ENCODE measurements around the gene PERM1. TPM values are rescaled to one million over a fixed set of nuclear protein-coding genes. Genes with fewer than 3 reads are reported as not detected.

PERM1 gene
- total RNA-seq, 1 experiment from 2014 or later: 1.5 TPM

DNA sequence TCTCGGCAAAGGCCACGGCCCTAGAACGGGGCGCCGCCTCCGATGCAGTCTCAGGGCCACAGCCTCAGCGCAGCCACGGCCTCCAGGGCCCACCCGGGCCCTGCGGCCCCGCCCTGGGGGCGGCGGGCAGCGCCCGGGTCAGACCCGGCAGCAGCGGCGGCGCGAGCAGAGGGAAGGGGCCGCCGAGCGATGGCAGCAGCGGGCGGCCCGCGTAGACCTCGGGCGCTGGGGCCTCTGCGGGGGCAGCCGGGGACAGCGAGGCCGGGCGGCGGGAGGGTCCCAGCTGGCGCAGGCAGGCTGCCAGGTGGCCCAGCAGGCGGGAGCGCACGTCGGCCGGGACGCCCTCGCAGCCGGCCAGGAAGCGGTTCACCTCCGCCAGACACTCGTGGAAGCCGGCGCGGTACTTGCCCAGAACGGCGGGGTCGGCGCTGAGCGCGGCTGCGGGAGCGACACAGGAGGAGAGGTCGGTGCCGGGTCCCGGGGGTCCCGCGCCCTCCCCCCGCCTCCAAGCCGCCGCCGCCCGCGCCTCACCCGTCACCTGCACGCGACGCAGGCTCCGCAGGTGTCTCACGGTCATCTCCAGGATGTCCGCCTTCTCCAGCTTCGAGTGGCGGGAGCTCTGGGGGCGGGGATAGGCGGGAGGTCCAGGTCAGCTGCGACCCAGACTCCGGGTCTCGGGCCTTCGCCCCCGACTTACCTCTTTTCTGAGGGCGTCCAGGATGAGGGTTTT, 17.3 kb upstream of the PERM1 start:
- no peaks in the 10 kb centered on the region; the same call in 1 of the 2 replicates for H3K36me3 ChIP-seq (ENCODE audit: control insufficient read depth, insufficient read depth, low read length)
- peak overlapping the region; percentile 61 for H3K27ac ChIP-seq (ENCODE audit: low read length)
- intact Hi-C loops (cut with micrococcal nuclease; ENCODE audit: unreplicated experiment): no loop called here
- in situ Hi-C loops (cut with HindIII; ENCODE audit: low pct_unique_long_range_greater_than_20kb, low sequenced_read_pairs): no loop called here
- H3K9me3 ChIP-seq (ENCODE audit: control insufficient read depth, insufficient read depth, low read depth, low read length): no peaks in the 10 kb centered on the region
- TF ChIP-seq SIN3A (IDR thresholded peaks at IDR 0.05; ENCODE audit: borderline replicate concordance, insufficient read depth, low read depth, low read length) (no peak), POLR2AphosphoS5 (IDR thresholded peaks at IDR 0.05; ENCODE audit: low read depth, low read length) (no peak), CTCF (IDR thresholded peaks at IDR 0.05) (no peak; the same call in 1 of the 2 replicates), TCF7L2 (IDR thresholded peaks at IDR 0.05; ENCODE audit: low read depth, low read length) (no peak)
- TF ChIP-seq, protein P1, sequence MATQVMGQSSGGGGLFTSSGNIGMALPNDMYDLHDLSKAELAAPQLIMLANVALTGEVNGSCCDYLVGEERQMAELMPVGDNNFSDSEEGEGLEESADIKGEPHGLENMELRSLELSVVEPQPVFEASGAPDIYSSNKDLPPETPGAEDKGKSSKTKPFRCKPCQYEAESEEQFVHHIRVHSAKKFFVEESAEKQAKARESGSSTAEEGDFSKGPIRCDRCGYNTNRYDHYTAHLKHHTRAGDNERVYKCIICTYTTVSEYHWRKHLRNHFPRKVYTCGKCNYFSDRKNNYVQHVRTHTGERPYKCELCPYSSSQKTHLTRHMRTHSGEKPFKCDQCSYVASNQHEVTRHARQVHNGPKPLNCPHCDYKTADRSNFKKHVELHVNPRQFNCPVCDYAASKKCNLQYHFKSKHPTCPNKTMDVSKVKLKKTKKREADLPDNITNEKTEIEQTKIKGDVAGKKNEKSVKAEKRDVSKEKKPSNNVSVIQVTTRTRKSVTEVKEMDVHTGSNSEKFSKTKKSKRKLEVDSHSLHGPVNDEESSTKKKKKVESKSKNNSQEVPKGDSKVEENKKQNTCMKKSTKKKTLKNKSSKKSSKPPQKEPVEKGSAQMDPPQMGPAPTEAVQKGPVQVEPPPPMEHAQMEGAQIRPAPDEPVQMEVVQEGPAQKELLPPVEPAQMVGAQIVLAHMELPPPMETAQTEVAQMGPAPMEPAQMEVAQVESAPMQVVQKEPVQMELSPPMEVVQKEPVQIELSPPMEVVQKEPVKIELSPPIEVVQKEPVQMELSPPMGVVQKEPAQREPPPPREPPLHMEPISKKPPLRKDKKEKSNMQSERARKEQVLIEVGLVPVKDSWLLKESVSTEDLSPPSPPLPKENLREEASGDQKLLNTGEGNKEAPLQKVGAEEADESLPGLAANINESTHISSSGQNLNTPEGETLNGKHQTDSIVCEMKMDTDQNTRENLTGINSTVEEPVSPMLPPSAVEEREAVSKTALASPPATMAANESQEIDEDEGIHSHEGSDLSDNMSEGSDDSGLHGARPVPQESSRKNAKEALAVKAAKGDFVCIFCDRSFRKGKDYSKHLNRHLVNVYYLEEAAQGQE (IDR thresholded peaks at IDR 0.05; ENCODE audit: insufficient read depth in 1 of 2, low read depth in 2 of 2, low read length in 1 of 2): no peak
- DNase-seq (ENCODE audit: low read depth, low spot score) (no peak), ATAC-seq (peak; percentile 9)
- H3K4me3 ChIP-seq (ENCODE audit: low read depth in 2 of 2, low read length in 2 of 2): peak overlapping the region; percentile 56 to 69
- ChIA-PET CTCF (no interaction called here), POLR2A (no interaction called here)
- BruUV-seq (replicated peaks): no TSS peak
- no peaks in the 10 kb centered on the region for H3K27me3 ChIP-seq (ENCODE audit: control insufficient read depth, insufficient read depth, low read length)
- H3K4me1 ChIP-seq (ENCODE audit: control insufficient read depth, insufficient read depth, low read length): peaks cover 22% of the 10 kb centered on the region

GRCh38 chr1:998745-998994, 16.8 kb upstream of the PERM1 start:
- POLR2A ChIA-PET: no interaction called here

More at GRCh38 chr1:998745-998994, 16.8 kb upstream of the PERM1 start:
- in situ Hi-C loops (cut with HindIII; ENCODE audit: low pct_unique_long_range_greater_than_20kb, low sequenced_read_pairs): no loop called here
- CTCF ChIA-PET: no interaction called here
- TF ChIP-seq SIN3A (IDR thresholded peaks at IDR 0.05; ENCODE audit: borderline replicate concordance, insufficient read depth, low read depth, low read length) (no peak), POLR2AphosphoS5 (IDR thresholded peaks at IDR 0.05; ENCODE audit: low read depth, low read length) (no peak), CTCF (IDR thresholded peaks at IDR 0.05) (no peak), TCF7L2 (IDR thresholded peaks at IDR 0.05; ENCODE audit: low read depth, low read length) (no peak)
- TF ChIP-seq, protein P1 (IDR thresholded peaks at IDR 0.05; ENCODE audit: insufficient read depth in 1 of 2, low read depth in 2 of 2, low read length in 1 of 2): no peak
- H3K36me3 ChIP-seq (ENCODE audit: control insufficient read depth, insufficient read depth, low read length): no peaks in the 10 kb centered on the region; the same call in 1 of the 2 replicates
- ATAC-seq (no peak; the same call in 1 of the 2 replicates), DNase-seq (ENCODE audit: low read depth, low spot score) (no peak)
- intact Hi-C loops (cut with micrococcal nuclease; ENCODE audit: unreplicated experiment): no loop called here
- no TSS peak for BruUV-seq (replicated peaks)
- H3K4me1 ChIP-seq (ENCODE audit: control insufficient read depth, insufficient read depth, low read length): peaks cover 17% of the 10 kb centered on the region
- H3K4me3 ChIP-seq (ENCODE audit: low read depth in 2 of 2, low read length in 2 of 2): peak overlapping the region; percentile 56 to 69
- H3K27ac ChIP-seq (ENCODE audit: low read length): no peak overlapping the region; the same call in 1 of the 2 replicates
- no peaks in the 10 kb centered on the region for H3K27me3 ChIP-seq (ENCODE audit: control insufficient read depth, insufficient read depth, low read length)
- no peaks in the 10 kb centered on the region for H3K9me3 ChIP-seq (ENCODE audit: control insufficient read depth, insufficient read depth, low read depth, low read length)

All from Panc1 (cell line).